AG10803 (cell line): ENCODE measurements around the gene RNF212B.
"Not testable (repeated sequence)": the region's sequence is repeated elsewhere in the genome, so short reads cannot be mapped to it uniquely, and the experiment has no call there.

Experiments
- DNase-seq: peaks from one replicate; pipeline ENCODE4 v3.0.0; 2010; ENCODE audit warnings: low read depth
- H3K4me3 ChIP-seq: 2 replicates; pipeline ENCODE4 v1.5.1; 2011; ENCODE audit warnings: mild to moderate bottlenecking, low read length, control low read depth
- CTCF ChIP-seq: conservative IDR thresholded peaks from 2 replicates; pipeline ENCODE4 v1.5.1; 2011; ENCODE audit warnings: mild to moderate bottlenecking, low read length, control low read depth, inconsistent platforms

Gene RNF212B

GRCh38 chr14:23248601-23249000, 10.9 kb downstream of the RNF212B start:
- peak; percentile 12 for DNase-seq
- no peak for TF ChIP-seq CTCF
- no peak overlapping the region for H3K4me3 ChIP-seq

- DNase-seq: no peak
- TF ChIP-seq CTCF: no peak
Observed at GRCh38 chr14:23249824-23250223, 12.1 kb downstream of the RNF212B start.

GRCh38 chr14:23252006-23252405, 14.3 kb downstream of the RNF212B start:
- no peak overlapping the region for H3K4me3 ChIP-seq
- no peak for TF ChIP-seq CTCF
- no peak for DNase-seq

More at GRCh38 chr14:23249824-23250223, 12.1 kb downstream of the RNF212B start:
- H3K4me3 ChIP-seq: no peak overlapping the region

GRCh38 chr14:23252420-23253333, 14.9 kb downstream of the RNF212B start:
- no peak for TF ChIP-seq CTCF
- DNase-seq: no peak
- no peak overlapping the region for H3K4me3 ChIP-seq

GRCh38 chr14:23258256-23258655, 20.5 kb downstream of the RNF212B start:
- TF ChIP-seq CTCF: no peak
- H3K4me3 ChIP-seq: no peak overlapping the region
- DNase-seq: no peak

GRCh38 chr14:23259426-23259825, 21.7 kb downstream of the RNF212B start:
- no peak overlapping the region for H3K4me3 ChIP-seq
- TF ChIP-seq CTCF: no peak
- no peak for DNase-seq

- not testable (repeated sequence) for DNase-seq
Observed at GRCh38 chr14:23260849-23261248, 23.1 kb downstream of the RNF212B start.

More at GRCh38 chr14:23260849-23261248, 23.1 kb downstream of the RNF212B start:
- H3K4me3 ChIP-seq: not testable (repeated sequence)
